Endothelial cell (in vitro differentiated cells): Measurements from ENCODE around the gene PLGRKT. TPM values are rescaled to one million over a fixed set of nuclear protein-coding genes. Genes with fewer than 3 reads are reported as not detected.

Experiments
- DNase-seq: peaks from one replicate; pipeline ENCODE4 v3.0.0; 2021; ENCODE audit warnings: low spot score
- H3K27ac Mint-ChIP-seq: one replicate; pipeline ENCODE4 v1.8.0; 2021; ENCODE audit warnings: mixed read lengths, inconsistent platforms; ENCODE audit not compliant: unreplicated experiment
- H3K27me3 Mint-ChIP-seq: one replicate; pipeline ENCODE4 v1.8.0; 2021; ENCODE audit warnings: mild to moderate bottlenecking, moderate library complexity, mixed read lengths, inconsistent platforms; ENCODE audit not compliant: unreplicated experiment
- H3K36me3 Mint-ChIP-seq: one replicate; pipeline ENCODE4 v1.8.0; 2021; ENCODE audit warnings: mild to moderate bottlenecking, low read depth, mixed read lengths, inconsistent platforms; ENCODE audit not compliant: unreplicated experiment
- H3K4me1 Mint-ChIP-seq: one replicate; pipeline ENCODE4 v1.8.0; 2021; ENCODE audit warnings: mild to moderate bottlenecking, mixed read lengths, inconsistent platforms; ENCODE audit not compliant: unreplicated experiment
- H3K4me3 Mint-ChIP-seq: one replicate; pipeline ENCODE4 v1.8.0; 2021; ENCODE audit warnings: mild to moderate bottlenecking, mixed read lengths, inconsistent platforms; ENCODE audit not compliant: unreplicated experiment
- H3K9me3 Mint-ChIP-seq: one replicate; pipeline ENCODE4 v1.8.0; 2021; ENCODE audit warnings: mixed read lengths, inconsistent platforms; ENCODE audit not compliant: unreplicated experiment
- total RNA-seq: library from RNA; stranded (reverse); fragmentation: NEBNext Ultra II Directional; extraction: Animal tissue kit (Norgen Biotek cat#: 25700); gene quantifications from one replicate; pipeline ENCODE4 v1.2.1, GENCODE V29; 2021; ENCODE audit not compliant: unreplicated experiment
- TF ChIP-seq, protein P1 (sequence below): fragments of 200-600 bp; sonication (generic); IDR thresholded peaks from one replicate; pipeline ENCODE4 v1.5.0; 2021; ENCODE audit warnings: antibody characterized with exemption; ENCODE audit not compliant: unreplicated experiment

PLGRKT gene
- total RNA-seq, 1 donor from 2014 or later: 4.8 TPM

DNA sequence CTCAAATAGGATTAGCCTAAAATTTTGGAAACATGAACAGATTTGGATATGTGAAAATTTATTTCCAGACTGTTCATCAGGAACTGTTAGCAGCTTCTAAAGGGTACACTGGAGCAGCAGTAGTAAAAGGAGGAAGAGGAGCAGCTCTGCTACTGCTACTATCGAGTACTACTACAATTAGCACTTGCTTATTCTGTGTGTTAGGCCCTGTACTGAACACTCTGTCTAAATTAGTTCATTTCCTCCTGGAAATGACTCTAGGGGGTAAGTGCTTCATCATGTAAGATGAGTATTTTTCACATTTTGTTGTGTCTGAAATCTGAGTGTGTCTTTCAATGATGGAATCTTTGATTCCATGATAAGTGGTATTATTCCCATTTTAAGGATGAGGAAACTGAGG lies 22.4 kb upstream of the PLGRKT start:
- Mint-ChIP-seq H3K4me3 (no peak overlapping the region), H3K4me1 (no peaks in the 10 kb centered on the region), H3K36me3 (no peaks in the 10 kb centered on the region), H3K9me3 (no peaks in the 10 kb centered on the region), H3K27me3 (no peaks in the 10 kb centered on the region), H3K27ac (no peak overlapping the region)
- DNase-seq: no peak
- TF ChIP-seq, protein P1, sequence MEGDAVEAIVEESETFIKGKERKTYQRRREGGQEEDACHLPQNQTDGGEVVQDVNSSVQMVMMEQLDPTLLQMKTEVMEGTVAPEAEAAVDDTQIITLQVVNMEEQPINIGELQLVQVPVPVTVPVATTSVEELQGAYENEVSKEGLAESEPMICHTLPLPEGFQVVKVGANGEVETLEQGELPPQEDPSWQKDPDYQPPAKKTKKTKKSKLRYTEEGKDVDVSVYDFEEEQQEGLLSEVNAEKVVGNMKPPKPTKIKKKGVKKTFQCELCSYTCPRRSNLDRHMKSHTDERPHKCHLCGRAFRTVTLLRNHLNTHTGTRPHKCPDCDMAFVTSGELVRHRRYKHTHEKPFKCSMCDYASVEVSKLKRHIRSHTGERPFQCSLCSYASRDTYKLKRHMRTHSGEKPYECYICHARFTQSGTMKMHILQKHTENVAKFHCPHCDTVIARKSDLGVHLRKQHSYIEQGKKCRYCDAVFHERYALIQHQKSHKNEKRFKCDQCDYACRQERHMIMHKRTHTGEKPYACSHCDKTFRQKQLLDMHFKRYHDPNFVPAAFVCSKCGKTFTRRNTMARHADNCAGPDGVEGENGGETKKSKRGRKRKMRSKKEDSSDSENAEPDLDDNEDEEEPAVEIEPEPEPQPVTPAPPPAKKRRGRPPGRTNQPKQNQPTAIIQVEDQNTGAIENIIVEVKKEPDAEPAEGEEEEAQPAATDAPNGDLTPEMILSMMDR: no peak

DNA sequence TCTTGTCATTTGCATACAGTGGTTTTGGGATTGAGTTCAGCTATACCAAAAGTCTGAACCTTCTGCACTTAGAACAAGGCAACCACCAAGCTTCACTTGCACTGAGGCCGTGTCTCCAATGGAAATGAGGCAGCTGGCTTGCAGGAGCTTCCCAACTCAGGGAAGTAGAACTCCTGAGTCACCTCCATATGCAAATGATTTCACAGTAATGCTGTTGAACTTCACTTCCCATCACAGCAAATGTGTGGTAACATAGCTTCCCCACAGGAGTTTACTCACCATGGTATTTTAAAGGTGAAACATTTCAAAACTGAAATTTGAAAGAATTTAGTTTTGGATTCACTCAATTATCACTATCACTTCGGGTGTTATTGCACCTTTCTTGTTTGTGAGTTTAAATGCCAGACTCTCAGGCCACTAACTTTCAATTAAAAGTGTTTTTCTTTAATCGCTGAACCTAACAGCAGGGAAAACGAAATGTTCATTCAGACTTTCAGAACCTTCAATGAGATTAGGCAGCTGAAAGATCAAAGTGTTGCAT lies 21.6 kb upstream of the PLGRKT start:
- H3K9me3 Mint-ChIP-seq: no peaks in the 10 kb centered on the region
- H3K4me1 Mint-ChIP-seq: no peaks in the 10 kb centered on the region
- no peak for DNase-seq
- TF ChIP-seq, protein P1: no peak
- H3K36me3 Mint-ChIP-seq: no peaks in the 10 kb centered on the region
- H3K4me3 Mint-ChIP-seq: no peak overlapping the region
- no peaks in the 10 kb centered on the region for H3K27me3 Mint-ChIP-seq
- H3K27ac Mint-ChIP-seq: no peak overlapping the region

DNA sequence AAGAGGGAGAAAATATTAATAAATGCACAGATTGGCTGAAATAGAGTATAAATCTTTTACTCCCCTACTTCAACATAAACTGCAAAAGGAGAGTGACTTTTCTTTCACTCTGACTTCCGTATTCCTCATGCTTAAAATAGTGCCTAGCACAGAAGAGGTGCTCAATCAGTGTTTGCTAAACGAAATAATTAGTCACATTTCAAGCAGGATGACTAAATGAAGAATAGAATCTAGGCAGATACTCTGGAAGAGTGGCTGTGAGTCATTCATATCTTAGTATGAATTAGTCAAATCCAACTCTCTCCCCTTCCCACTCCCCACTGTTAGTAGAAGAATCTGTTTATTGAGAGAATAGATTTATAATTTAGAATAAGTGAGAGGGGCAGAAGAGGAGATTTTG lies 17.5 kb upstream of the PLGRKT start:
- DNase-seq: no peak
- Mint-ChIP-seq H3K9me3 (no peaks in the 10 kb centered on the region), H3K4me1 (no peaks in the 10 kb centered on the region), H3K4me3 (no peak overlapping the region), H3K27ac (no peak overlapping the region), H3K36me3 (no peaks in the 10 kb centered on the region), H3K27me3 (no peaks in the 10 kb centered on the region)
- TF ChIP-seq, protein P1: no peak

DNA sequence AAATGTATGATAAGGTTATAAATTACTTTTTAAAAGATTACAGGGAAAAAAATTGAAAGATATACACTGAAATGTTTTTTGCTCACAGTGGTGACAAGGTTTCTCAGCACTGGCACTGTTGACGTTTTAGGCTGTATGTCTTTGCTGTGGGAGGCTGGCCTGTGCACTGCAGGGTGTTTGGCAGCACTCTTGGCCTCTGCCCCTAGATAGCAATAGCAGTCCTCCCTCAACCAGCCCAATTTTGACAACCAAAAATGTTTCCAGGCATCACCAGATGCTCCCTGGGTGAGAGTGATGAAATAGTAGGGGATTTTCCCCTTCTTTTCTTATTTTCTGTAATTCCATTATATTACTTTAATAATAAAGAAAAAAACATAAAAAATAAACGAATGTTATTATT lies 15.9 kb upstream of the PLGRKT start:
- no peaks in the 10 kb centered on the region for H3K4me1 Mint-ChIP-seq
- no peaks in the 10 kb centered on the region for H3K9me3 Mint-ChIP-seq
- H3K4me3 Mint-ChIP-seq: no peak overlapping the region
- no peaks in the 10 kb centered on the region for H3K36me3 Mint-ChIP-seq
- TF ChIP-seq, protein P1: no peak
- H3K27me3 Mint-ChIP-seq: no peaks in the 10 kb centered on the region
- no peak overlapping the region for H3K27ac Mint-ChIP-seq
- no peak for DNase-seq

DNA sequence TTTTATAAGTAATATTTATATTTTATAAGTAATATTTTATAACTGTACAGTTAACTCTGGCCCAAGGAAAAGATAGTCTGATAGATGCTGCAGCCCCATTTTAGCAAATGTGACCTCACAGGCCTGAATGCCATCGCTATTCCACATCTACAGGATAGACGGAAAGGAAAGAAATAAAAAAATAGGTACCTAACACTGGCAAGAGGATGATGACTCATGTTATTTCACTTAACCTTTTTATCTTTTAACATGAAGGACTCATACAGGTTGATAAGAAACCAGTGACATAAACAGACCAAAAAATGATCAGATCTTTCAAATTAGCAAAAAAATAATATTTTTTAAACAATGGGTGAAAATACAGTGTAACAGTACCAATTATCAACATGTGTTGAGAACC lies 15.3 kb upstream of the PLGRKT start:
- H3K27ac Mint-ChIP-seq: no peak overlapping the region
- no peaks in the 10 kb centered on the region for H3K36me3 Mint-ChIP-seq
- no peaks in the 10 kb centered on the region for H3K9me3 Mint-ChIP-seq
- TF ChIP-seq, protein P1: no peak
- no peaks in the 10 kb centered on the region for H3K4me1 Mint-ChIP-seq
- H3K27me3 Mint-ChIP-seq: no peaks in the 10 kb centered on the region
- DNase-seq: no peak
- no peak overlapping the region for H3K4me3 Mint-ChIP-seq
